OCI-LY1 (cell line): ENCODE results near the gene COMT.

ENCODE experiments used
- CTCF ChIP-seq: fragments of 200-600 bp; sonication (generic), shearing (Covaris generic); IDR thresholded peaks from 2 replicates; pipeline ENCODE4 v1.5.1; 2017; ENCODE audit warnings: mild to moderate bottlenecking, antibody characterized with exemption, low read length, moderate library complexity, mixed read lengths
- EZH2 ChIP-seq: fragments of 200-600 bp; sonication (generic), shearing (Covaris generic); IDR thresholded peaks from 2 replicates; pipeline ENCODE4 v1.8.0; 2017; ENCODE audit warnings: borderline replicate concordance, mixed run types, mild to moderate bottlenecking, antibody characterized with exemption, low read length, moderate library complexity, mixed read lengths

GRCh38 chr22:19896665-19897355, 44.8 kb upstream of the COMT start:
- peak; percentile 45; the same call in 1 of the 2 replicates for TF ChIP-seq CTCF
- no peak for TF ChIP-seq EZH2
